Activated CD4-positive, alpha-beta T cell treated with anti-CD3 and anti-CD28 coated beads, Interleukin-2, amount 50 U/mL, for 24 hours (primary cell): ENCODE data around the gene ALPI.
"Not testable (repeated sequence)": the region's sequence is repeated elsewhere in the genome, so short reads cannot be mapped to it uniquely, and the experiment has no call there.

Source experiments
- DNase-seq, 2 donors: peaks; one replicate each; pipeline ENCODE4 v3.0.0-alpha.2; 2020; ENCODE audit warnings: low read depth in 1 of 2, low spot score in 1 of 2

Gene ALPI

DNA sequence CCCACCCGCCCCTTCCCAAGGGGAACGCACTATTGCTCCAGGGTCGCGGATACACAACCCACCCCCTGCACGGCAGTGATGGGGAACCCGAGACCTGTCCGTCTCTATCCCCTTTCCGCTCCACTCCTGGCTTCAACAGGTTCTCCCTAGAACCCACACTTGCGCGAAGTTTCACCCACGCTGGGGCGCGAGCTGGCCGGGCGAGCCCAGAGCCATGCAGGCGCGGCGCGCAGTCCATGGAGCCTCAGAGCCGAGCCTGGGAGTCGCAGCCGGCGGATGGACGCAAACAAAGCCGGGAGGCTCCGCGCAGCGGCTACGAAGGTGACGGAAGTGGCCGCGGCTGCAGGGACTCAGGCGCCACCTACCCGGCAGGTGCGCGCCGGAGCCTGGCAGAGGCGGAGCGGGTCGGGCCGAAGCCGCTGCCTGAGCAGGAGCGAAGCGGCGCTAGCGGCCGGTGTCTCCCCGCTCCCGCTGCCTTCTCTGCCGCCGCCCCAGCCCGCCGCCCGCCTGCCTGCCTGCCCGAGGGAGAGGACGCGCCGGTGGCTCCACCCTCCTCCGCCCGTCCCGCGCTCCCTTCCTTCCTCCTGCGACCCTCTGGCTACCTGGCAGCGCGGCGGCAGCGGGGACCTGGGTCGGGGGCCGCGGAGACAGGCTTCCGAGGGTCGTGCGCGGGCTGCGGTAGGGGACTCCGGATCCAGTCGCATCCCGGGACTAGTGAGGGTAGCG is 35.3 kb upstream of the ALPI start:
- DNase-seq, result no peak

DNA sequence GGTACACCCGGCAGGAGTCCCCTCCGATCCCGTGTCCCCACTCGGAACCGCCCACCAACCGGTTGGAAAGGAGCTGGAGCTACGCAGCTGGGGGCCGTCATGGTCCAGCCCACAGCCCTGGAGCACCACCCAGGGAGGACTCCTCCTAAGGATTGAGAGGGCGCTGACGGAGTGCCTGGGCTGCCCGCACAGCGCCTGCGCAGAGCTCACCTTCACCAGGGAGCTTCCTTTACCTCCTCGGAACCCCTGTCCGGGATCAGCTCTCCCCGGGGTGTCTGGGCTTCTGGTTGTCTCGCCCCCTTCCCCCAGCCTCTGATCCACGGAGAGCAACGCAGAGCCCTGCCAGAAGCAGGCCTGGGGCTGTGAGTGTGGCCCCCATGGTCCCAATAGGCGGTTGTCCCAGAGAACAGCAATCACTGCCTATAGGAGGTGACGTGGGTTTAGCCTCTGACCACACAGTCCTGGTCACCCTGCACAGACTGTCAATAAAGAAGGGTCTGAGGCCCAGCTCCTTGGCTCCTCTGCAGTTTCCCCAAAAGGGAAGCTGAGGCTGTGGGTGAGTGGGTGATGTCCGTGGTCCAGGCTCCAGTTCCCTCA is 34.7 kb upstream of the ALPI start:
- DNase-seq, result no peak

DNA sequence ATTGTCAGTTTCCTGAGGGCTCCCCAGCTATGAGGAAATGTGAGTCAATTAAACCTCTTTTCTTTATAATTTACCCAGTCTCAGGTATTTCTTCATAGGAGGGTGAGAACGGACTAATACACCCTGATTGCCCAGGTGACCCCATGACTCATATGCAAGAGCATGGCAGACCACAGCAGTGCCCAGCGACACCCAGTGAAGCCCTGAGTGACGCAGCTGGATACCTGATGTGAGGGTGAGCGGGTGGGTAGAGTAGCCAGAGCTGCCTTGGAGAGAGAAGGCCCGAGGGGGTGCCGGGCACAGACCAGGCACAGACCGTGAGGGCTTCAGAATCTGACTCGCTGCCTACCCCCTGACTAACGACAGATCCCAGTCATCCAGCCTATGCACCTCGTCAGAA is 33.9 kb upstream of the ALPI start:
- DNase-seq, result no peak

DNA sequence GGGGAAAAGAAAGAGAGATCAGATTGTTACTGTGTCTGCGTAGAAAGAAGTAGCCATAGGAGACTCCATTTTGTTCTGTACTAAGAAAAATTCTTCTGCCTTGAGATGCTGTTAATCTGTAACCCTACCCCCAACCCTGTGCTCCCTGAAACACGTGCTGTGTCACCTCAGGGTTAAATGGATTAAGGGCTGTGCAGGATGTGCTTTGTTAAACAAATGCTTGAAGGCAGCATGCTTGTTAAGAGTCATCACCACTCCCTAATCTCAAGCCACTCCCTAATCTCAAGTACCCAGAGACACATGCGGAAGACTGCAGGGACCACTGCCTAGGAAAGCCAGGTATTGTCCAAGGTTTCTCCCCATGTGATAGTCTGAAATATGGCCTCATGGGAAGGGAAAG is 33.0 kb upstream of the ALPI start:
- not testable (repeated sequence) for DNase-seq

DNA sequence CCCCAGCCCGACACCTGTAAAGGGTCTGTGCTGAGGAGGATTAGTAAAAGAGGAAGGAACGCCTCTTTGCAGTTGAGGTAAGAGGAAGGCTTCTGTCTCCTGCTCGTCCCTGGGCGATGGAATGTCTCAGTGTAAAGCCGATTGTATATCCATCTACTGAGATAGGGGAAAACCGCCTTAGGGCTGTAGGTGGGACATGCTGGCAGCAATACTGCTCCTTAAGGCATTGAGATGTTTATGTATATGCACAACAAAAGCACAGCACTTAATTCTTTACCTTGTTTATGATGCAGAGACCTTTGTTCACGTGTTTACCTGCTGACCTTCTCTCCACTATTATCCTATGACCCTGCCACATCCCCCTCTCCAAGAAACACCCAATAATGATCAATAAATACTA is 32.5 kb upstream of the ALPI start:
- not testable (repeated sequence) for DNase-seq

DNA sequence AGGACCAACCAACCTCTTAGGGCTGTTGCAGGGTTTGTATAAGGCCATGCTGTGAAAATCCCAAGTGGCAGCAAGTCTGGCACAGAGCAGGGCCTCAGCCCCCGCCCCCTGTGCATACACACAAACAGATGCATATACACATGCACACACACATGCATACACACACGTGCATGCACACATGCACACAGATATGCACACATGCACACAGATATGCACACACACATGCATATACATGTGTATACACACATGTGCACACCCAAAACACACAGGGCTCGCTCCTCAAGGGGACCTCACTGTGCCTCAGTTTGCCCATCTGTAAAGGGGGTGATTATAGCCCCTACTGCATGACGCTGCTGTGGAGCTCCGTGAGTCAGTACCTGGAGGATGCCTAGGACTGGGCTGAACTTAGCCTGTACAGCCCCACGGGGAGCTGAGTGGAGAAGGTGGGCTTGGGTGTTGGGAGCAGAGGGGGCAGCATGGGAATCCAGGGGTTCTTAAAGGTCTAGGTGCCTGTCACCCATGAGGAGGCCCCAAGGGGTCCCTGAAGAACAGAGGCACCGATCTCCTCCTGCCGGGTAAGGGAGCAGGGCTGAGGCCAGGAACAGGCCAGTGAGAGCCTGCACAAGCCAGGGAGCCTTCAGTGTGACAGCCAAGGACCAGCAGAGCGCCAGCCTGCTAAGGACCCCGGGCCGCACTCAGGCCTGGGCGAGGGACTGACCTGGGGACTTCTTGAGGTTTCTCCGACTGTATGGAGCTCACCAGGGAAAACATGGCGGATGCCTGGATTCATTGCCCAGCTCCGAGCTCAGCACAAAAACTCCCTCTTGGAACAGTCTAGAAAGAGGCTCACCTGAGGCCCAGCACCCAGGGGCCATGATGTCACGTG is 24.0 kb upstream of the ALPI start:
- DNase-seq, result no peak

DNA sequence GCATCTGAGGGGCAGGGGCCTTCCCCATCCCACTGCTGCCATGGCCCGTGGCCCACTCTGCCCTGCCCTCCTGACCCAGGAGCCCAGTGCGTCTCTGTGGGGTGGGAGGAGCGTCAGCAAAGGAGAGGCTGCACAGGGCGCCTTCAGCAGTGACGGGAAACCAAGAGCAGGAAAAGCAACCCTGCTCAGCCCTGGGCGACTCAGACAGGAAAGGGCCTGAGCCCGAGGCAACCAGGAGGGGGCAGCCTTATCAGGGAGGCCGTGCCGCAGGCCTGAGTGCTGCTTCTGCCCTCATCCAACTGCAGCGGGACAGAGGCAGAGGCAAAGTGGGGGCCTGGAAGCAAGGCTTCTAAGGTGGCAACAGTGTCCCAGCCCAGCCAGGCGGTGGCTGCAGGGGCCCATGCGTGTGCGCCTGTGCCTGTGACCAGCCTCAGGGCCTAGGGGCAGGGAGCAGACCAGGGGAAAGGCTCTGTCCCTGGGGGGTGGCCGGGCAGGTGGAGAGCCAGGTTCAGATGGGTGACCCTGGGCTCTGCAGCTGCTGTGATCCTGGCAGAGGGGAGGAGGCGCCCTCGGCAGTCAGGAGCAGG is 23.3 kb upstream of the ALPI start:
- DNase-seq, result no peak

DNA sequence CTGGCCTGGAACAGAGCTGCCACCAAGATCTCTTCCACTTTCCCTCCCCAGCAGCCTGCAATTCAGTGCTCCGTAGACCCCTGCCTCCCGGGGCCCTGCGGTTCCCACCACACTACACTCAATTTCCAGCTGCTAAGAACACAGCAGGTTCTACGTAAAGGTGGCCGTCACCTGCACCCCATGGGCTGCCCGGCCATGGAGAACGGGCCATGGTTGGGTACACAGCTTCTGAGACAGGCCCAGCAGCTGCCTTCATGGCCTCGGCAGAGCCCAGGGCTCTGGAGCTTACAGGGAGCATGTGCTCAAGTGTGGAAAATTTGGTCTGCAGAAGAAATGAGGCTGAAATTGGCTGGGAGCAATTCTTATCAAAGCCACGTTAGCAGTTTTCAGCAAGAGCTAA is 22.3 kb upstream of the ALPI start:
- not testable (repeated sequence) for DNase-seq

DNA sequence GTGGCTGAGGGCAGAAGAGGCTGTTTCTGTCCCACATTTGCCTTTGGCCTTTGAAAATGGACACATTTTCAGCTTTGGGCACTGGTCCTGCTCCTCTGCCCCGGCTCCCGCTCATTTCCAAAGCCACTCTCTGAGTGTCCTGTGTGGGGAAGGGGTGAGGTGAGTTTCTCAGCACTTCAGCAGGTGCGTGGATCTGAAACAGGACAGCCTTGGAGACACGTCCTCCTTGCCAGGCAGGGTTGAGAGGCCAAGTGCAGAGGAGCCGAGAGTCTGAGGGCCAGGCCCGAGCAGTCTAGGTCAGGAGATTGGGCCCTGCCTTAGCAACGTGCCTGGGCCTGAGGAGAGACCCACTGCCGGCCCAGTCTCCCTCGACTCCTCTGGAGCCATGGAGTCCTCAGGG is 21.9 kb upstream of the ALPI start:
- DNase-seq, result no peak

DNA sequence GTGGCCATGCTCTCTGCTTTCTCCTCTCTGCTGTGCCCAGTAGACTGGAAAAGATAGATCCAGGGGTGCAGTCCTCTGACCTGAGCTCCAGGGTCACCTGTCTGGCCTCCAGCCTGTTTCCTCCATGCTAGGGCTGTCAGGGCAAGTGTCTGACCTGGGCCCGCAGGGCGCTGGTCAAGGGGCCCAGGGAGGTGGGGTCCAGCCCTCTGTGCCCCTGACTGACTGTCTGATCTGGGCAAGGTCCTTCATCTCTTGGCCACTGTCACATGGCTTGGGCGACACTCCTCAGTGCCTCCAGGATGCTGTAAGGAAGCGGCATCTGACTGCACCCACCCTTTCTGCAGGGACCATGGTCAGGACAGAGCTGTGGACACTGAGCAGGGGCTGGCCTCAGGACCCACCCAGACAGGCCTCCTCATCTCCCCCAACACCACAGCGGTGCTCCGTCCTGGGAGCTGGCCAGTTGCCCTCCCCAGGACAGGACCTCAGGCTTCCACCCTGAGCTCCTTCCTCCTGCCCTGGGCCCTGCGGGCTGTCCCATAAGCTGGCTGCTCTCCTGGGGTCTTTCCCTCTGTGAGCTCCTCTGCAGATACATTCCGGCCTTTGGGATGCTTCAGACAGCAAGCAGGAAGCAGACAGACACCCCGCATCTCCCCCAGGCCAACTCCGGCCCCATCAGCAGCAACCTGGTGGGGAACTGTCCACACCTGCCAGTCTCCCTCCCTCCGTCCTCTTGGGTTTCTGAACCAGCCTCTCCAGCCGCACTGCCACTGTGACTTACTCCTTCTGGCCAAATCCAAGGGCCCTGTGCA is 21.2 kb upstream of the ALPI start:
- DNase-seq, result no peak

DNA sequence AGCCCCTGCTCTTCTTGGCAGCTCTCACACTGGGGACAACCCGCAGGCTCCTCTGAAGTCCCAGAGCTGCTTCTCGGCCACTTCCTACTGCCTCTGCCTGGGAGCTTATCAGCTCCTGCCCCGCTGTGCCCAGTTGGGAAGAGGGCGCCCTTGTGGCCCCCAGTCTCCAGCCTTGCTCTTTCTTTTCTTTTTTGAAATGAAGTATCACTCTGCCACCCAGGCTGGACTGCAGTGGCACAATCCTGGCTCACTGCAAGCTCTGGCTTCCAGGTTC is 20.6 kb upstream of the ALPI start:
- DNase-seq, result no peak

DNA sequence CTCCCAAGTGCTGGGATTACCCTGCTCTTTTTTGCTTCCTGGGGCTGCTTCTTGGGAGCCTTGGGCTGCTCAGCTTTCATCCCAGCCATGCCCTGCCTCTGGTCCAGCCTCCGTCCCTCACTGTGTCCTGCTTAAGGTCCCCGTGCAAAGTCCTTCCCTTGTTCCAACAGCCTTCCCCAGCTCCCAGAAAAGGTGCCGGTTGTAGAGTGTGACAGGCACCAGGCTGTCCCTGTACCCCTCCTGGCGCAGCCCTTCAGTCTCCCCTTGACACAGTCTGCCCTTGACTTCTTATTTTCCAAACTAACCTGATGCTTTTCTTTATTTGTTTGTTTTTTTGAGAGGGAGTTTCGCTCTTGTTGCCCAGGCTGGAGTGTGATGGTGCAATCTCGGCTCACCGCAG is 20.1 kb upstream of the ALPI start:
- DNase-seq, result no peak

DNA sequence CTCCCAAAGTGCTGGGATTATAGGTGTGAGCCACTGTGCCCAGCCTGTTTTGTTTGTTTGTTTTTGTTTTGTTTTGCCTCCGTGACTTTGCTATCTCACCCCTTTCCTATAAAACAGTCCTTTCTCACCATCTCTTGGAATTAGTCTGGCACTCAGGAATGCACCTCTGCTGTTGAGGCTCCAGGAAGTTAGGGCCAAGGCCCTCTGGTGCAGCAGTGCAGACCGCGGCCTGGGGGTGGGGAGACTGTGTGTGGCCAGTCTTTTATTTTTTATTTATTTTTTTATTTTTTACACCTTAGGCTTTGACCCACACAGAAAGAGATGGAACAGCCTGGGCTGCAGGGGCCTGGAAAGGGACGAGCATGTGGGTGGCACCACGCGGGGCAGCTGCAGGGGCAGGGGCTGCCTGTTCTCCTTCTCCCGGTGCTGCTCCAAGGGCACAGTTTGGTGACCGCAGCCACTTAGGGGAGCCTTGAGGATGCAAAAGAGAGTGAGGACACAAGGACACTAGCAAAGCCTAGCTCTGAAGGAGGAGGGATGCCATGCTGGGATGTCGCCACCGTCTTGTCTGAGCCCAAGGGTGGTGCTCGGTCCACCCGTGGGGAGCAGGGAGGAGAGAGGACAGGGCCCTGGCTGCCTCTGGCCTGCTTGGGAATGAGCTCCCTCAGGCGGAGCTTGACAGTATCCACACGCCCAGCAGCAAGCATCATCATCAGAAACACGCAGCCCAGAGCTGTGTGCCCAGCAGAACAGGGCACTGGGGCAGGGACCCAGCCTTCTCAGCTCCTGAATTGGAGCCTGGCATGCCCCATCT is 19.4 kb upstream of the ALPI start:
- DNase-seq, result no peak

DNA sequence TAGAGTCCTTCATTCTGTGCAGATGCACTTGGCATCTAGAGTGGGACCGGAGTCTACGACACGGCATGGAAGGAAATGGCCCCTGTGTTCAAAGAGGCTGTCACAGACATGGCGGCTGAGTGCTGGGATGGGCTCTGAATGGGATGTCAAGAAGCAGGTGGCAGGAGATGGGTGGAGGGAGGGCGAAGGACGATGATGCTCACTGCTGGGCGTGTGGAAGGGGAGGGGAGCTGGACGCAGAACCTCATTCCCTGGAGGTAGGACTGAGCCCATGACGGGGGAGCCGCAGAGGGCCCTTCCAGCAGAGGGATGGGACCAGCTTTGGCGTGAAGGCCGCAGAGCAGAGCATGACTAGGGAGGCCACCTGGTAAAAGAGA is 18.8 kb upstream of the ALPI start:
- DNase-seq, result no peak

DNA sequence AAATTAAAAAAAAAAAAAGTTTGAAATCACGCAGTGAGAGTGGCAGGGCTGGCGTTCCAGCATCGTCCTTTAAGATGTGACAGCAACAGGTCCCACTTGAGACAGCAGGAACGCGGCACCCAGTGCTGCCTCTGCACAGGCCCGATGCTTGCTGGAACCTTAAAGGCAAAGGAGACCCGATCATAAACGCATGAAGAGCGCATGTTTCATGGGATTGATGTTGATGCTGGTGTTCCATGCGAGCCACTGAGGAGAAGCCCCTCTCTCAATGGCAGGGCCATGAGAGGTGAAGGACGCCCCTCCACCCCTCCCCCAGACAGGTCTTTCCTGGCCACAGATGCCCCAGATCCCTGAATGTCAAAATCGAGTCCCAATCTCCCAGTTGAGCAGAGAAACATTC is 17.9 kb upstream of the ALPI start:
- no peak for DNase-seq

DNA sequence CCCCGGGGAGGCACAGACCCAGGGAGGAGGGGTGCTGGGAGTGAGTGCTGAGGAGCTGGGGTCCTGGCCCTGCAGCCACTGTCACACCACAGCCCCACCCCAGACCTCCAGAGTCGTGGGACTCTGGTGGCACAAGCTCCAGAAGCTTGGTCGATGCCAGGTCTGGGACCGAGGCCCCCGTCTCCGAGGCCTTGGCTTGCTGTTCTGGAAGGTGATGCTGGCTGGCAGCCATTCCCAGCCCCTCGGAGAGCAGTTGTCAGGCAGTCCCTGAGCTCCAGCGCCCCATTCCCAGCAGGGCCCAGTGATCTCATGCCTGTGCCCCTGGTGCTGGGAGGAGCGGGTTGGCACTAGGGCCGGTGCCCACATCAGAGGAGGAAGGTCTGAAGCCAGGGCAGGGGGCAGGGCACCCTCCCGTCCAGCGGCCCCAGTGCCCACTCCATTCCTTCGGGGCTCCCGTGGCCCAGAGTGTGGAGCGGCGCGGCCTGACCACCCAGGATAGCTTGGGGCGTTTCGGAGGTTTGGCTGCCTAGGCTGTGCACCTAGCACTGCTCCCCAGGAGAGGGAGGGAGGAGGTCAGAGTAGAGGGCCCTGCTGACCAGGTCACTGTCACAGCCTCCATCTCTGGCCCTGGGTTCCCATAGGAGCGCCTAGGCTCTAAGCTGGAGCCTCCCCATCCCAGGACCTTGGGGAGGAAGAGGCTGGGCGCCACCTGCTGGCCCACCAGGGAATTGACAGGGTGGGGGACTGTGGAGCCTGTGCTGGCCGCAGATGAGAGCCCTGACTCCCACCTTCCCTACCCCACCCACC is 16.8 kb upstream of the ALPI start:
- no peak for DNase-seq

DNA sequence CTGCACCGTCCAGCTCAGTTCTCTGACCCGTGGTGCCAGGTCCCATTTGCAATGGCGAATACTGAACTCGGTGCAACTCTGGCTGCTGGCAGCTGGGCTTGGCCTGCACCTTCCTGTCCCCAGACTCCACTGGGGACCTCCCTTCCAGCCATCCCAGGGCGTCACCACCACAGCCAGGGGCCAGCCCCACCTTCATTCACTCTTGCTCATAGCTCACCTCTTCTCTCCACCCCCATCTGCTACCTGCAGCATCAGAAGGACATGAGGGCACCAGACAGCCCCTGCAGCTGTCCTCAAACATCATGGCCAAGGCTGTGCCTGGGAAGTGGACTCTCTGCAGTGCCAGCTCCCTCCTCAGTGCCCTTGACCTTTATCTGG is 16.2 kb upstream of the ALPI start:
- no peak for DNase-seq

DNA sequence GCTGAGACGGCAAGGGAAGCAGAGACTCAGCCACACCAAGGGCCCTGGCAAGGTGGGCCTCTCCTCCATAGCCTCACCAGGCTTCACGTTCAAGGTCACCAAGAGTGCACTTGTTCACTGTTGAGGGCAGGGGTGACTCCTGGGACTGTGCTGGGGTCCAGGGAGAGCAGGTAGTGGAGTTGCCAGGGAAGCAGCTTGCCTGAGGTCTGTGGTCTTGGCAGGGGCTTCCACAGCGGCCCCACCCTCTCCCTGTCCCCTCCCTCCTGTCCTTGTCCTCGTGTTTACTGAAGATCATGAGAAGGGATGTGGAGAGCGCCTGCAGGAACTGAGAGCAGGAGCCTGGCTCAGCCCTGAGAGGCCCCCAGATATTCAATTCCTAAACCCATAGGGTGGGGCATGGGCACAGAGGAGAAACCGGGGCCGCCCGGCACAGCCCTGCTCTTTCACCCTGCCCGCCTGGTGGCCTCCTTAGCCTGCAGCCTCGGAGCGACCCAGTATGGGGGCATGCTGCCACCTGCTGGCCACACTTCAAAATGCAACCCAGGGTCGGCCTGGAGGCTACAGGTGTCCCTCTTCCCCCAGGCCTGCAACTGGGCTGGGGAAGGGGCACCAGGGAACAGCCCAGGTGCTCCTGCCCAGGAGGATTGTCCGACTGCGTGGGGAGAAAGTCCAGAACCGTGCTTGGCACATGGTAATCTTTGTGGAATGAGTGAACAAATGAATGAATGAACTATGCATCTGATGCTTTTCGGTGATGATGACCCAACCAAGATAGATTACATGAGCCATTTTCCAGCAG is 15.5 kb upstream of the ALPI start:
- peak; percentile 84 to 87 for DNase-seq

DNA sequence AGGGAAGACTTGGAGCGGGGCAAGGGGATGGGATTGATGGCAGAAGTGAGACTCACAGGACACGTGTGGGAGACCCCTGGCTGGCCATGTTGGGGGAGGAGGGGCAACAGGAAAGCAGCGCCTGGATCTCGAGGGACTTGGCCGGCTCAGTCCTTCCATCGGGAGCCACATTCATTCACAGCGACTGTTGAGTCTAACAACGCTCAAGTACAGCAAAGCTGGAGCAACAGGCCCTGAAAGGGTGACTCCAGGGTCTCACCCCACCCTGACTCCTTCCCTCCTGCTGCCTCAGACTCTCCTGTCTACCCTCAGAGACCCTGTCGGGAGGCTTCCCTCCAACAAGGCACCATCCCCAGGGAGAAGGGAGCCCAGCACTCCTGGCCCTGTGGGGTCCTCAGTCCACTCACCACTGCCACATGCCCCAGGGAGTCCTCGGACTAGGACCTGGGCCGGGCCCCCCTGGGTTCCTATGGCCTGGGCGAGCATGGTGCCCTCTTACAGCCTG is 14.8 kb upstream of the ALPI start:
- DNase-seq, result no peak
